C1 segment of cervical spinal cord (tissue), 14 donors: Measurements from ENCODE around the gene FAM120AOS.

ENCODE experiments used
- DNase-seq, 14 donors: peaks; one replicate each; lab custom pipeline; 2025; lab: John Stamatoyannopoulos, UW

Gene FAM120AOS

DNA sequence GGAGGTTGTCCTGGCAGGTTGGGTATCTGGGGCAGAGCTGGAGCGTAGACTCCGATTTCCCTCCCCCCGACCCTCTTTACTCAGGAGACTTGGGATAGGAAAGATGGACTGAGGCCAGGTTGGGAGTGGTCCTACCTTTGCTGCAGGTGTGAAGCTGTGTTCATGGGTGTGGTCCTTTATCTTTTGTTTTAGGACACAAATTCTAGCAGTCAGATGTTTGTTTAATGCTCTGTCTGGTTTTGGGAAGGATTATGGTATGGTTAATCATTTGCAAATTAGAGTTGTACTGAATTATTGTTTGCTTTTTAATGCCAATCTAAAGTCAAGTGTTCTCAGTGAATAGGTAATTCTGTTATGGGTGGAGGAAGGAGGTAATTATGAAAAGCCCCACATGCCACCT lies 14.1 kb upstream of the FAM120AOS start:
- DNase-seq, result no peak

DNA sequence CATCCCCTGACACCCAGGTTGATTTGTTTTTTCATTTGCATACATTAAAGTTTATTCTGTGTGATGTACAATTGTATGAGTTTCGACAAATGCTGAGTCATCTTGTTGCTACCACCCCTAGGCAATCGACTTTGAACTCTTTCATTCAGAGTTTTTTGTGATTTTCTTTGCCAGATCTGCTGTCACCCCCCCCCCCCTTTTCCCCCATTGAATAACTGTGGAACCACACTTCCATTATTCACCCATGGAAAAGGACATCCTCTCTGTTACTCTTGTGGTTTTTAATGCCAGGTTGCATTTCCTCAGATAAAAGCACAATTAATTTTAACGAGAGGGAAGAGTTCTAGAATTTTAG lies 13.7 kb upstream of the FAM120AOS start:
- no peak for DNase-seq

DNA sequence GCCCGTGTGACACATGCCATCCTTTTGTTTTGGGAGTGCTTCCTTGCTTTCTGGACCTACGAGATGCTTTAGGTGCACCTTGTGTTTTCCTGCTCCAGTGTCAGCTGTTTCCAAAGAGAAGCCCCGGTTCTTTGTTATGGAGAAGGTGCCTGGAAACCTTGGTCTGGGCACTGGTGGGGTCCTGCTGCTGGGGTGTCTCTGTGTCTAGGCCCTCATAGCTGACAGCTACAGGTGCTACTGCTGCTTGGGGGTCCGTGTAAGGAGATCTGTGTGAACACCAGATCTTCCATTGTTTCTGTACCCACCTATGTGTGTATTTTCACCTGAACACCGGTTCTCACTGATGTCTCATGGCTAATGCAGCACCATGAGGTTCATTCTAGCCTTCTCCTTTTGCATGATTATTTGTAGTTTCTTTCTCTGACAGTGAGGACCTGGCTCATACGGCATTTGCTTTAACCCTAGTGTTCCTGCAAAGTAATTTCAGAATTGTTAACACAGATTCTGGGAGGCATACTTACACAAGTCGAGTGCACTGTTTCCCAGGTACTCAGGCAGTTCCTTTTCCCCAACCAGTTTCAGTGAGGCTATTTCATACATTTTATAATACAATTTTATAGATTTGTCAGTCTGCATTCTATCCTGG lies 13.2 kb upstream of the FAM120AOS start:
- DNase-seq, result no peak

DNA sequence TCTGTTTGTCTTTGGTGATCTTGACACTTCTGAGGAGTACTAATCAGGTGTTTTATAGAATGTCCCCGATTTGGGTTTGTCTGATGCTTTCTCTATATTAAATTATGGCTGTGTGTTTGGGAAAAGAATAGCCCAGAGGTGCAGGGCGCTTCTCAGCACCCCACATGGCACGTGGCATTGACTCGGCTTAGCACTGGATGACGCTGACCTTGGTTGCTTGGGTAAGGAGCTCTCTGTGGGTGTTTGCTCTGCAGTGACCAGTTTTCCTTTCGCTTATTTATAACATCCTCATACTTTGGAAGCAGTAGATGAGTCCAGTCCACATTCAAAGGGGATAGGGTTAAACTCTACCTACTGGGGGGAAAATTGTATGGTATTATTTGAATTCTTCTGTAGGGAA lies 12.5 kb upstream of the FAM120AOS start:
- DNase-seq, result no peak

DNA sequence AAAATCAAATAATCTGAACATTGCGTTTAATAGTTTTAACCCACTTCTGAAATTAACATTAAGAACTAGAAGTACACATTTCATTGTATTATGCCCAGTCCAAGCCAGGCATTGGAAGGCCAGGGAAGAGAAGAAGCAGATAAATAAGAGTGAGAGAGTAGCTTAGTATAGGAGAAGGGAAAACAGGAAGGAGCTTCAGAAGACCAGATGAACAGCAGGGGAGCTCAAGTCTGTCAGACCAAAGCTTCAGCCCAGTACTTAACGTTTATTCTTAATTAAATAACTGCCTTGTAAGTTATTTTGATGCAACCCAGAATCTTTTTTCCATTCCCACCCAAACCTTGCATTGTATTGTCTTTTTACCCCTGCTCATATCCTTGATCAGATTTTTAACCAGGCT lies 11.5 kb upstream of the FAM120AOS start:
- DNase-seq, result no peak

DNA sequence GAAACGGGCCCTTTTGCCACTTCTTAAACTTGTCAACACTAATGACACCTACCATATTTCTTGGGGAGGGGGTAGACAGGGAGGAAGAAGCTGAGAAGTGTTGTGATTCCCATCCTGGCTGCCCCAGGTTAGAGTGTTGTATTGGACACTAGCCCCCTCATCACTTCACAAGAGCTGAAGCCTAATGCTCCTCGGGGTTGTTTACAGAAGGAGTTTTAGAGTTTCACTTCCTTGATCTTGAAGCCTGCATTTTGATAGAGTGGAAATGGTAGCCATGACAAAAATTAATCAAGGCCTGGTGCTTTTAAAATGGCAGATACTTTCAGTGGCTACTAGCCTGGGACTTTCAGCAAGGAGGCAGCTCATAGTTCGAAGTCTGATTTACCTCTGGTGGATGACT lies 11.0 kb upstream of the FAM120AOS start:
- peak in 1 of 14 donors; percentile 3 for DNase-seq

DNA sequence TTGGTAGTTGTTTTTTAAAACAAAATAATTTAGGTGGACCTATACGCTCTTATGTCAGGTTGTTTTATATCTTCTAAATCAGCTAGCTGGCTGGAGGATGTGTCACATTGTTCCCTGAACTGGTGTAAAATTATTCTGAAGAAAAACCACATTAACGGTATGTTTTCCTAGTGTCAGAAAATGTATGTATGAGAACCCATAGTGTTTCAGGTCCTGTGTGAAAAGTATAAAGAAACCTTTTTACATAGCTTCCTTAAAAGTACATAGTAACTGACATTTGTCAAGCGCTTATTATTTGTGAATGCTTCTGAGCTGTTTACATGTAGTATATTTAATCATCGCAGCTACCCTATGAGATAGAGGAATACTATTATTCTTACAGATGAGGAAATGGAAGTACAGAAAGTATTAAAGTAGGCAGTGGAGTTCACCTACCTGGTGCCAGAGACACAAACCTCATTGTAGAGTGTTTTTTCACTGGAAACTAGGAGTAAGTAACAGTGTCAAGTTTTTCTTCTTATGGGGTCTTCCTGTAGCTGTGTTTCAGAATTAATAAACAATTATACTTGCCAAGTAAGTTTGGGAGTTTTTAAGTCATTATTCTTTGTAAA lies 10.4 kb upstream of the FAM120AOS start:
- no peak for DNase-seq

DNA sequence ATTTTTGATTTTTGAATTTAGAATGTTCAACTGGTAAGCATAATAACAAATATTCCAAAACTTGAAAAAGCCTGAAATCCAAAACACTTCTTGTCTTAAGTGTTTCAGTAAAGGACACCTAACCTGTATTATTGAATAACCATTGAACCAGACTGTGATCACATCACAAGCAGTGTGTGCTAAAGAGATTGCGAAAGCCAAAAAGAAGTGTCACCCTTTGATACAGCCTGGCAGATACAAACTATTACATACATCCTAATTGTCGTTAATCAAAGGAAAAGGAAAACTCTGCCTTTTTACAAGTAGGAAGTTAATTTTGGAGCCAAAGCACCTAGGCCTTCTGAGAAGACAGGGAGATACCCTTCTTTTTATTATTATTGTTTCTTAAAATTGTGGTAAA lies 8.4 kb upstream of the FAM120AOS start:
- no peak for DNase-seq

DNA sequence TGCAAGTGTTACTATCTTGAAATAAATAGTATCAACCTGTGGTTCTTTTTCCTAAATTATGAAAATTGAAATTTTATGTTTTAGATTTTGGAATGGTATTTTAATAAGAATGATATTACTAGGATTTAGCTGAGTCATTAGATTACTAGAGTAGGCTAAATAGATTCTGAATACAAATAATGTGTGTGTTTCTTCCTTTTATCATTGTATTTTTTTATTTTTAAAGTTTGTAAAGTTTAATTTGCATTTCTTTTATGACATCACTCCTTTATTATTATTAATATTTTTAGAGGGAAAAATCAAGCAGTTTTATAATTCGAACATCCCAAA lies 8.0 kb upstream of the FAM120AOS start:
- no peak for DNase-seq

DNA sequence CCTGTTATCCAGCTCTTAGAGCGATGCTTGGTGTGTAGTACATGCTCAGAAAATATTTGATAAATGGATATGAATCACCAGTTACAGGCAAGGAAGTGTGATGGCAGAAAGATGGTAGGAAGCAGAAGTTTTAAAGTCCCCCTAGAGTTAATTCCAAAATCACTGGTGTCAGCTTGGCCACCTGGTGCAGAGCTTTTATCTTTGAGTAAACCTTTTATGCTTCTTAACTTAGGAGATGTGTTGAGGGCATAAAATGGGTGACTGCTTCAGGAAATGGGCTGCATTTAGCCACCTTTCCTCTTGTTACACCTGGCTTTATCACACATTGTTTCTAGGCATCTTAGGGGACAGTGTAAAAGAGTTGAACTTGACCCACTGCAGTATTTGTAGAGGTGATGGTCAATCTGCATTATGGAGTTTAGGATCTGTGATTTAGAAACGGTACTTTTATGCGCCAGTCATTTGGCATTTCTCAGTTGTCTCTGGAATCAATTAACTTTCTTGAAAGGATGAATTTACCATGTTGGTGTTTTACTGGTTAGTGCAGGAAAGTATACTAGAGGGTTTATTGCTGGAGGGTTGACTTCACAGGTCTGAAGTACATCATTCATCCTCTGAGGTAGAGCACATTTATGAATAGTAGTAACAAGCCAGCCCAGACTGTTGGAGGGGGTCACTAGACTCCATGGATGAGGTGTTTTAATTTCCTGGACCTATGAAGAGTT lies 7.5 kb upstream of the FAM120AOS start:
- no peak for DNase-seq

DNA sequence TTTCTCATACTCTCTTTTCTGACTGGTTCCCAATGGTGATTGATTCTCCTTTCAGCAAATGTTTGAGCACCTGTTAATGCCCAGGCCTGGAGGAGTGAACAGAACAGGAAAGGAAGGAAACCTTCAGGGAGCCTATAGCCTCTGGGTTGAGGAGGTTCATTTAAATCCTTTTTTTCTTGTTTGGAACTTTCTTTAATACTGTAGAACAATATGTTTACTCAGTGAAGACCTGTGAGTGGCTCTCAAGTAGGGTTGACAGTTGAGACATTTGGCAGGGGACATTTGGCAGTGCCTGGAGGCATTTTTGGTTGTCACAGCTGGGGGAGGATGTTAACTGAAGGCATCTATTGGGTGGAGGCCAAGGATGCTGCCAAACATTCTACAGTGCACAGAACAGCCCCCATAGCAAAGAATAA lies 6.1 kb upstream of the FAM120AOS start:
- DNase-seq, result no peak

DNA sequence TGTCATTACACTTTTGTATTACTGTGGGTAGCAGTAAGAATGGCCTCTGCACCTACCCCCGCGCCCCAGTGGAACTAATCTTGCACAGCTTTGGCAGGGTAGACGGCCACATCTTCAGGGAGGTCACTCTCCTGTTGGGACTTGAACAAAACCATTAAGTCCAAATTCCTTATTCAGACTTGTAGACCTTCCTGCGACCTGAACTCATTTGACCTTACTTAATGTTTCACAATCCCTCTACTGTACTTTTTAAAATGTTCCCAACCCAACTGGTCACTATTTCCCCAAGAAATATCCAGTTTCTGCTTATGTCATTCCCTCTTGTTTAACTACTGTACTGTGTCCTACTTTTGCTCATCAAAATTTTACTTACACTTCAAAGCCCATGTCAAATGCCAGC lies 5.3 kb upstream of the FAM120AOS start:
- DNase-seq, result no peak

DNA sequence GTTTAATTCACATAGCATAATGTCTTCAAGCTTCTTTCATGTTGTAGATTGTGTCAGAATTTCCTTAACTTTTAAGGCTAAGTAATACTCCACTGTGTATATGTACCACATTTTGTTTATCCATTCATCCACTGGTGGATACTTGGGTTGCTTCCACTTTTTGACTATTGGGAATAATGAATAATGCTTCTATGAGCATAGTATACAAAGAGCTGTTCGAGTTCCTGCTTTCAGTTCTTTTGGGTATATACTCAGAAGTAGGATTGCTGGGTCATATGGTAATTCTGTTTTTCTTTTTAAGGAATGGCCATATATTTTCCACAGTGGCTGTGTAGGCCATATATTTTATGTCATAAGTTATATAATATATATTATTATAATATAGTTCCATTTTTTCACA lies 3.6 kb upstream of the FAM120AOS start:
- DNase-seq, result no peak

DNA sequence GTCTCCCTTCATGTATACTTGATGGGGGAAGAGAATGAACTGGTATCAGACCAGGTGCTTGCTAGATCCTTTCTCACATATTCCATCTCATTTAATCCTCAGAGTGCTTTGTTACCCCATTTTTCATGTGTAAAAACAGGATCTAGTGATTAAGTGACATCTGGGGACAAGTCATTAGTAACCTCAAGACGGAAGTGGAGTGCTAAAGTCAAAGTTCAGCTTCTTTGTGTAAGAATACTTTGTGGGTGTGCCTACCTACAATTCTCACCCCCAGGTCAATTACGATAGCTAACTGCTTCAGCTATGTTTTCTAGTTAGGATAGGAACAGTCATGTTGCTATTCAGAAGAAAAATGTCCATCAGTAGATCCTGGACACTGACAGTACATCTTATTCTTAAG lies 3.1 kb upstream of the FAM120AOS start:
- no peak for DNase-seq

DNA sequence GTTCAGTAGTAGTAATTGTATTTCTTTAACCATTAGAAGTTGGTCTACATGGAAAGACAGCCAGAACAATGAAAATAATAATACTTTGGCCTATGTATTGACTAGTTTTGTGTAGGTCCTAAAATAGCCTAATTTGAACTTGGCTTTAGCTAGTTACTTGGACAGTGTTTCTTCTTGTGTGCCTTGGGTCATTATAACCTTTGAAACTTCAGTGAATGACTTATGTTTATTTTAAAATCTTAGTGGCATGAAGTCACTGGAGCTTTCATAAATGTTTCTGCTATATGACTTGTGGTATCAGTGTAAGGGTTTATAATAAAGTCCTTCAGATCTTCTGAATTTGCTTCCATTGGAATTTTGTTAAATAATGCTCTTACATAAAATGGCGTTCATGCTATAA lies 2.6 kb upstream of the FAM120AOS start:
- no peak for DNase-seq

DNA sequence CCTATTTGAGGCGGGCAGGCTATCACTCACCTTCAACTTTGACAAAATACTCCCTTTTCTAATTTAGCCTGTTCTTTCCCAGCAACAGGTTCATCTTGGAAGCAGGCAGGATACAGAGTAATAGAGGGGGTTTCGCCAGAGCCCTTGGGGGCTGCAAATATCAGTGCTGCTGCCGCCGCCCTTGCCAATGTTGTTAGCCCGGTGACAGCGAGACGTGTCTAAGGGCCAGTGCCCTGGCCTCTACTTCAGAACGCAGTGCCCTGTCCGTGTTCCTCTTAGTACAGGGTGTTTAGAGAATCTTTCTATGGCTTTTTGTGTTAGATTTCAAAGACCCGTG lies 703 bp downstream of the FAM120AOS start:
- DNase-seq, result peak in 9 of 14 donors; percentile 31 to 65 (median 51)

DNA sequence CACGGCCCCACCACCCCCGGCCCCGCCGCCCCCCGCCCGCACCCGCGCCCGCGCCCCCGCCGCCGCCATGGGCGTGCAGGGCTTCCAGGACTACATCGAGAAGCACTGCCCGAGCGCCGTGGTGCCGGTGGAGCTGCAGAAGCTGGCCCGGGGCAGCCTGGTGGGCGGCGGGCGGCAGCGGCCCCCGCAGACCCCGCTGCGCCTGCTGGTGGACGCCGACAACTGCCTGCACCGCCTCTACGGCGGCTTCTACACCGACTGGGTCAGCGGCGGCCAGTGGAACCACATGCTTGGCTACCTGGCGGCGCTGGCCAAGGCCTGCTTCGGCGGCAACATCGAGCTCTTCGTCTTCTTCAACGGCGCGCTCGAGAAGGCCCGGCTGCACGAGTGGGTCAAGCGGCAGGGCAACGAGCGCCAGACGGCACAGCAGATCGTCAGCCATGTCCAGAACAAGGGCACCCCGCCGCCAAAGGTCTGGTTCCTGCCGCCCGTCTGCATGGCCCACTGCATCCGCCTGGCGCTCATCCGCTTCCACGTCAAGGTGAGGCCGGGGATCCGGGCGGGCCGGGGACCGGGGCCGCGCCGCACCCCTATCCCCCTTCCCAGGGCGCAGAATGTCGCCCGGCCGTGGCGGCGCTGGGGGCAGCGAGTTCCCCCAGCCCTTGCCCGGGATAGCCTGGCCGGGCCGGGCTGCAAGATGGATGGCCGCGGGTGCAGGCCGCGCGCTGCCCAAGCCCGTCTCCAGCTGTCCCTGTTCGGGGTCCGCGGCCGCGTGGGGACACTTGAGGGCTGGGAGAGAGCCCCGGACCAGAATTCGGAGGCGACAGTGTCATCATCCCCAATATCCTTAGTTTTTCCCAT lies 1.3 kb downstream of the FAM120AOS start:
- peak in 11 of 14 donors; percentile 47 to 79 (median 61) for DNase-seq

DNA sequence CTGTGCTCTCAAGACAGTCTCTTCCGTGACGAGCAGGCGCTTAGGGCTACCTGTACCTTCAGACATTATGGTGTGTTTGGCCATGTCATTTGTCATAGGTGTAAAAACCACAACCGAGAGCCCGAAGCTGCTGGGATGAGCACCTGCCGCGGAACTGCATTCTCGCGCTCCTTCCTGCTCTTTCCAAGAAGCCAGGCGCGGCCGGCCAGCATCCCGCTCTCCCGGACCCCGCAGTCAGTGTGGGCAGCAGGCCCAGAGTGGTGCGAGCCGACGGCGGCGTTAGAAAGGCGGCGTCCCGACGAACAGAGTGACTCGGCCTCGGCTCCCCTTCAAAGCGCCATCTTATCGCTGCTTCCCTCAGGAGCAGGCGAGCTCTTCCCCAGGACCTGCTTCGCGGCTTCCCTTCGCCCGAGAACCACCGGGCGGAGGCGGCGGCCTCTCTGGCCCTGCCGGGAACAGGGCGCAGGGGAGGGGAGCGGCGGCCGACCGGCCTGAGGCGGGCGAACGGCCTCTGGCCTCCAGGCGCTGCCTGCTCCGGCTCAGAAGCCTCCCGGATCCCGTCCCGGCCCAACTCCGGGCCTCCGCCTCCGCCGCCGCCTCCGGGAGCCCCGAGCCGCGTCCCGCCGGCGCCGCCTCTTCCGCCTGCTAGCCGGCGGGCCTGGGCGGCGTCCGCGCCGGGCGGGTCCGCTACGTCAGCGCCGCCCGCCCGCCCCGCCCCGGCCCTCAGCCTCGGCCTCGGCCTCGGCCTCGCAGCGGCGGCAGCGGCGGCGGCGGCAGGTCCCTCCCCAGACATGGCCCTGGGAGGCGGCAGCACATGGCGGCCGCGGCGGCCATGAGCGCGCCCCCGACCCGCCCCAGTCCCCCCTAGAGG lies 2.2 kb downstream of the FAM120AOS start, which contains the start of gene FAM120A:
TSS of gene FAM120A (plus strand) at position 741 of the 871 bp plus-strand sequence. CDS start 231 bp downstream, outside the sequence.
- DNase-seq, result peak in 12 of 14 donors; percentile 36 to 86 (median 70)

DNA sequence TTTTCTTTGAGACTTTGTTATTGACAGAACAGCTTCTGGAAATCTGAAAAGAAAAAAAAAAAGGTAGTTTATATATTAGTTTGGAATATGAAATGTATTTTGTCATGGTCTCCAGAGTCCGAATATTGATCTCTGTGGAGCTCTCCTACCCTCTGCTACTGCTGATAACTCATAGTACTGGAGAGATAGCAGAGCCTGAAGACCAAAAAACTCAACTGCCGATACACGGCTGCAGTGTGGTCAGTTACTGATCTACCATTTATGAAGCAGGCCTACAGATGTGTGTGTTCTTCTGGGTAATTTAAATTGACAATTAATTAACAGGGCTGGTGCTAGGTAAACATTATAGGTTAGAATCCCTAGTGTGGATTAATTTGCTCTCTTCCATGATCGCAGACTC lies 5.7 kb downstream of the FAM120AOS start:
- DNase-seq, result no peak

DNA sequence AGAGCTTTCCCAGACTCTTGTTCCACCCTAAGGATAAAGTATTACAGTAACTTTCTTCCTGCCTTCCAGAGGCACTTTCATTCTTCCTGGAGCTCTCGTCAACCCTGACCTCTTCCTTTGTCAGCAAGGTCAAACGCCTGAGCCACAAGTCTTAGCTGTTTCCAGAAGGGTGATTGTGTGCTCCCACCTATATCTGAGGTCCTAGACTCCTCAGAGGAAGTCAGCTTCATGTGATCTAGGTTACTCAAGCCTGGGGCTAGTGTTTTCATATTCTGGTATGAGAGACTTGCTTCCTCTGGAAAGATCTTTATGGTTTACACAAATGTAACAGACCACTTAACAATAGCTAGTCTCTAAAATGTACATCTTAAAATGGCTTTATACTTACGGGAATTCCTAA lies 7.3 kb downstream of the FAM120AOS start:
- no peak for DNase-seq

DNA sequence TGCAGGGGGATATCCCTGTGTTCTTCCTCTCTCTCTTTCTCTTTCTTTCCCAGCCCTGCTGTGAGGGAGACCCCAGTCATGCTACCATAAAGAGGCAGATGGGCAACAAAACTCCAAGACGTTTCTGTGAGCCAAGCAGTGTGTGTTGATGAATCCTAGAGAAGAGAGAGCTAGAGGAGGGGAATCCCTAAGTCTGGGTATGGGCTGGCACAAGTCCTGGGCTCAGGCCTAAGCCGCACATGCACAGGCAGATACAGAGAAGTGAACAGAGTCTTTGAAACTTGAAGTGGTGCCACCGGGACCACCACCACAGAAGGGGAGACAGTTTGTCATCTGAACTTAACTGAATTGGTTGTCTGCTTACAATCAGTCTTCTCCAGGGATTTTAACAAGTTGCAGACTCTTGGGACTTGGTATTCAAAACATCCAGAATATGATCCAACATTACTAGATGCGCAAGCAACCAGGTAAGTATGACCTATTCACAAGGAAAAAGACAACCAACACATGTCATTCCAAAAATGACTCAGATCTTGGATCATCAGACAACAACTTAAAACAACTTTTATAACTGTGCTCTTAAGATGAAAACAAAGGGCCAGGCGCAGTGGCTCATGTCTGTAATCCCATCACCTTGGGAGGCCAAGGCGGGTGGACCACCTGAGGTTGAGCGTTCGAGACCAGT lies 12.3 kb downstream of the FAM120AOS start:
- no peak for DNase-seq
